ENCODE measurements around the gene PCDHGB1.
"Not testable (repeated sequence)": the region's sequence is repeated elsewhere in the genome, so short reads cannot be mapped to it uniquely, and the experiment has no call there.

The PCDHGB1 gene

DNA sequence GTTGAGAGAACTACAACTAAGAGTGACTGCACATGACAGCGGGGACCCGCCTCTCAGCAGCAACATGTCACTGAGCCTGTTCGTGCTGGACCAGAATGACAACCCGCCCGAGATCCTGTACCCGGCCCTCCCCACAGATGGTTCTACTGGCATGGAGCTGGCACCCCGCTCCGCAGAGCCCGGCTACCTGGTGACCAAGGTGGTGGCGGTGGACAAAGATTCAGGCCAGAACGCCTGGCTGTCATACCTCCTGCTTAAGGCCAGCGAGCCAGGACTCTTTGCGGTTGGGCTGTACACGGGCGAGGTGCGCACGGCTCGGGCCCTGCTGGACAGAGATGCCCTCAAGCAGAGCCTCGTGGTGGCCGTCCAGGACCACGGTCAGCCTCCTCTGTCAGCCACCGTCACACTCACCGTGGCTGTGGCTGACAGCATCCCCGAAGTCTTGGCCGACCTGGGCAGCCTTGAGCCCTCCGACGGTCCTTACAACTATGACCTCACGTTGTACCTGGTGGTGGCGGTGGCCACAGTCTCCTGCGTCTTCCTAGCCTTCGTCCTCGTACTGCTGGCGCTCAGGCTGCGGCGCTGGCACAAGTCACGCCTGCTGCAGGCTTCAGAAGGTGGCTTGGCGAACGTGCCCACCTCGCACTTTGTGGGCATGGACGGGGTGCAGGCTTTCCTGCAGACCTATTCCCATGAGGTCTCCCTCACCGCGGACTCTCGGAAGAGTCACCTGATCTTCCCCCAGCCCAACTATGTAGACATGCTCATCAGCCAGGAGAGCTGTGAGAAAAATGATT, 34.8 kb downstream of the PCDHGB1 start:
- DNase-seq, result no peak

DNA sequence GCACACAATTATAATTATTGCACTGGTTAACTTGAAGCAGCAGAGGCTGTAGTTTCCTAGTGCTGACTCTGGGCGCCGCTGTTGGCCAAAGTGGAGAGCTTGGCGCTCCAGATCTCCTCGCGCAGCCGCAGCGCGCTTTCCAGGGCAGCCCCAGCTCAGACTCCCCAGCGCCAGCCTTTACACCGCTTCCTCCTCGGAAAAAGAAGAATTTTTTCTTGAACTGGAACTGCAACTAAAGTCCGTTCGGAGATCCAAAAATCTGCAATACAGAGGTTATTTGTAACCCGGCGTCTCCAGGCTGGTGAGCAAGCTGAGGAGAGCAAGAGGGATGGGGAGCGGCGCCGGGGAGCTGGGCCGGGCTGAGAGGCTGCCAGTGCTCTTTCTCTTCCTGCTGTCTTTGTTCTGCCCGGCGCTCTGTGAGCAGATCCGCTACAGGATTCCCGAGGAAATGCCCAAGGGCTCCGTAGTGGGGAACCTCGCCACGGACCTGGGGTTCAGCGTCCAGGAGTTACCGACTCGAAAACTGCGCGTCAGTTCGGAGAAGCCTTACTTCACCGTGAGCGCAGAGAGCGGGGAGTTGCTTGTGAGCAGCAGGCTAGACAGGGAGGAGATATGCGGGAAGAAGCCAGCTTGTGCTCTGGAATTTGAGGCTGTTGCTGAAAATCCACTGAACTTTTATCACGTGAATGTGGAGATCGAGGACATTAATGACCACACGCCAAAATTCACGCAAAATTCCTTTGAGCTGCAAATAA, 37.8 kb downstream of the PCDHGB1 start, which contains the start of gene PCDHGB4:
Gene PCDHGB4, plus strand, starts transcription at position 142 of the 755 bp plus-strand sequence. Its CDS starts 187 bp downstream, at position 329.
- DNase-seq, result peak; percentile 41

- DNase-seq, result no peak
These were observed 38.8 kb downstream of the PCDHGB1 start for GRCh38 chr5:141388661-141389060.

GRCh38 chr5:141389153-141390042, 39.5 kb downstream of the PCDHGB1 start:
- DNase-seq, result no peak

- DNase-seq, result peak; percentile 15
These were observed 42.7 kb downstream of the PCDHGB1 start, which contains the start of gene PCDHGA8 for GRCh38 chr5:141392429-141393198. PCDHGA8 (plus strand) TSS chr5:141392633; CDS start chr5:141392814, 181 bp downstream.

DNA sequence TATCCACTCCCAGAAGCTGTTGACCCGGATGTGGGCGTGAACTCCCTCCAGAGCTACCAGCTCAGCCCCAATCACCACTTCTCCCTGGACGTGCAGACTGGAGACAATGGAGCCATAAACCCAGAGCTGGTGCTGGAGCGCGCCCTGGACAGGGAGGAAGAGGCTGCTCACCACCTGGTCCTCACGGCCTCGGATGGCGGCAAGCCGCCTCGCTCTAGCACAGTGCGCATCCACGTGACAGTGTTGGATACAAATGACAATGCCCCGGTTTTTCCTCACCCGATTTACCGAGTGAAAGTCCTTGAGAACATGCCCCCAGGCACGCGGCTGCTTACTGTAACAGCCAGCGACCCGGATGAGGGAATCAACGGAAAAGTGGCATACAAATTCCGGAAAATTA, 43.4 kb downstream of the PCDHGB1 start:
- DNase-seq, result no peak

GRCh38 chr5:141394401-141395187, 44.7 kb downstream of the PCDHGB1 start:
- not testable (repeated sequence) for DNase-seq

GRCh38 chr5:141397756-141398551, 48.1 kb downstream of the PCDHGB1 start, which contains the start of gene PCDHGB5:
PCDHGB5 (plus strand) TSS chr5:141397947; CDS start chr5:141398128, 181 bp downstream.
- DNase-seq, result peak; percentile 43

GRCh38 chr5:141398608-141399007, 48.7 kb downstream of the PCDHGB1 start:
- DNase-seq, result no peak

DNA sequence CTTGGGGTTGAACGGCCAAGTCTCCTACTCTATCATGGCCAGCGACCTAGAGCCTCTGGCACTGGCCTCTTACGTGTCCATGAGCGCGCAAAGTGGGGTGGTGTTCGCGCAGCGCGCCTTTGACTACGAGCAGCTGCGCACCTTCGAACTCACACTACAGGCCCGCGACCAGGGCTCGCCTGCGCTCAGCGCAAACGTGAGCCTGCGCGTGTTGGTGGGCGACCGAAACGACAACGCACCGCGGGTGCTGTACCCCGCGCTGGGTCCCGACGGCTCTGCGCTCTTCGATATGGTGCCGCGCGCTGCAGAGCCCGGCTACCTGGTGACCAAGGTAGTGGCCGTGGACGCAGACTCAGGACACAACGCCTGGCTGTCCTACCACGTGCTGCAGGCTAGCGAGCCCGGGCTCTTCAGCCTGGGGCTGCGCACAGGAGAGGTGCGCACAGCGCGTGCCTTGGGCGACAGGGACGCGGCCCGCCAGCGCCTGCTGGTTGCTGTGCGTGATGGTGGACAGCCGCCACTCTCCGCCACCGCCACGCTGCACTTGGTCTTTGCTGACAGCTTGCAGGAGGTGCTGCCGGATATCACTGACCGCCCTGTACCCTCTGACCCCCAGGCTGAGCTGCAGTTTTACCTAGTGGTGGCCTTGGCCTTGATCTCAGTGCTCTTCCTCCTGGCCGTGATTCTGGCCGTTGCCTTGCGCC, 49.8 kb downstream of the PCDHGB1 start:
- DNase-seq, result no peak
